SH-SY5Y (cell line): ENCODE measurements around the gene ESR2.

Experiments
- GATA2 ChIP-seq: IDR thresholded peaks from 2 replicates; pipeline ENCODE4 v1.6.1; 2011; ENCODE audit warnings: mild to moderate bottlenecking, low read depth, low read length
- GATA3 ChIP-seq: IDR thresholded peaks from 2 replicates; pipeline ENCODE4 v1.6.1; 2011; ENCODE audit warnings: low read depth, mild to moderate bottlenecking, low read length, moderate library complexity

DNA sequence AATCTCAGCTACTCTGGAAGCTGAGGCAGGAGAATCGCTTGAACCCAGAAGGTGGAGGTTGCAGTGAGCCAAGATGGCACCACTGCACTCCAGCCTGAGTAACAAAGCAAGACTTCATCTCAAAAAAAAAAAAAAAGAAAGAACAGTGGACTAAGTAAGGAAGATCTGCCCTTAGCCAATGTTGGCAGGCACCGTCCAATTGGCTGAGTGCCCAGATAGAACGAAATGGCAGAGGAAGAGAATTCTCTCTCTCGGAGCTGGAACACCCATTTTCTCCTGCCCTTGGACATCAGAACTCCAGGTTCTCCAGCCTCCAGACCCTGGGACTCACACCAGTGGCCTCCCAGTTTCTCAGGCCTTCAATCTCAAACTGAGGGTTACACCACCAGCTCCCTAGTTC lies 49.9 kb downstream of the ESR2 start:
- TF ChIP-seq GATA2 (no peak), GATA3 (no peak)
